Sigmoid colon (tissue), 4 donors: ENCODE measurements around the gene PCDH10.

ENCODE experiments used
- POLR2A ChIP-seq, 2 donors: fragments of 450-650 bp; IDR thresholded peaks; one replicate each; pipeline ENCODE4 v1.6.1; 2016; ENCODE audit warnings: antibody characterized with exemption in 2 of 2, mild to moderate bottlenecking in 2 of 2, moderate library complexity in 2 of 2
- POLR2AphosphoS5 ChIP-seq, 4 donors: sonication (generic); formaldehyde crosslinking; IDR thresholded peaks; one replicate each; pipeline ENCODE4 v1.6.1; 2017; ENCODE audit warnings: antibody characterized with exemption in 4 of 4

- TF ChIP-seq POLR2A (IDR thresholded peaks at IDR 0.05) (no peak), POLR2AphosphoS5 (IDR thresholded peaks at IDR 0.05) (no peak)
Observed at GRCh38 chr4:133147921-133148689, 989 bp upstream of the PCDH10 start.
